Karpas-422 (cell line): ENCODE measurements around the gene ZNF846. TPM values are rescaled to one million over a fixed set of nuclear protein-coding genes. Genes with fewer than 3 reads are reported as not detected.
"Not testable (repeated sequence)": the region's sequence is repeated elsewhere in the genome, so short reads cannot be mapped to it uniquely, and the experiment has no call there.

Experiments used
- DNase-seq: peaks from one replicate; pipeline ENCODE4 v3.0.0-alpha.2; 2015
- H2AFZ ChIP-seq: fragments of 200-600 bp; sonication (generic); 2 replicates; pipeline ENCODE4 v1.6.1; 2014; ENCODE audit warnings: antibody characterized with exemption, low read length, mixed read lengths
- H3K27ac ChIP-seq: fragments of 200-600 bp; sonication (generic); 2 replicates; pipeline ENCODE4 v1.5.1; 2014; ENCODE audit warnings: mild to moderate bottlenecking, low read length, moderate library complexity
- H3K27me3 ChIP-seq: fragments of 200-600 bp; sonication (generic); 2 replicates; pipeline ENCODE4 v1.6.1; 2014; ENCODE audit warnings: low read length, mixed read lengths
- H3K36me3 ChIP-seq: fragments of 200-600 bp; sonication (generic); 2 replicates; pipeline ENCODE4 v1.6.1; 2014; ENCODE audit warnings: low read length, mixed read lengths; ENCODE audit not compliant: insufficient read depth
- H3K4me1 ChIP-seq: fragments of 200-600 bp; sonication (generic); 2 replicates; pipeline ENCODE4 v1.6.1; 2014; ENCODE audit warnings: mild to moderate bottlenecking, low read length, mixed read lengths
- H3K4me2 ChIP-seq: fragments of 200-600 bp; sonication (generic); 2 replicates; pipeline ENCODE4 v1.6.1; 2014; ENCODE audit warnings: low read length, low read depth, mild to moderate bottlenecking; ENCODE audit not compliant: poor library complexity, severe bottlenecking
- H3K4me3 ChIP-seq: fragments of 200-600 bp; sonication (generic); 2 replicates; pipeline ENCODE4 v1.5.1; 2014; ENCODE audit warnings: mild to moderate bottlenecking, antibody characterized with exemption, low read length, mixed read lengths
- H3K79me2 ChIP-seq: fragments of 200-600 bp; sonication (generic); 2 replicates; pipeline ENCODE4 v1.6.1; 2014; ENCODE audit warnings: mild to moderate bottlenecking, low read length, mixed read lengths
- H3K9ac ChIP-seq: fragments of 200-600 bp; sonication (generic); 2 replicates; pipeline ENCODE4 v1.6.0; 2014; ENCODE audit warnings: low read length
- H3K9me2 ChIP-seq: fragments of 200-600 bp; sonication (generic), shearing (Covaris generic); replicated peaks from 2 replicates; pipeline ENCODE4 v1.6.0; 2014; ENCODE audit warnings: mild to moderate bottlenecking, low read length, moderate library complexity; ENCODE audit not compliant: insufficient read depth
- H3K9me3 ChIP-seq: fragments of 300-700, 200-600 bp; sonication (generic); 2 replicates; pipeline ENCODE4 v1.6.1; 2014; ENCODE audit warnings: low read length, mixed read lengths
- H4K20me1 ChIP-seq: fragments of 200-600 bp; sonication (generic); 2 replicates; pipeline ENCODE4 v1.6.1; 2014; ENCODE audit warnings: mild to moderate bottlenecking, antibody characterized with exemption, low read length, low read depth; ENCODE audit not compliant: insufficient read depth
- total RNA-seq: library from RNA; depleted of rRNA; stranded (reverse); fragments of >200 nt; shearing (Covaris generic); gene quantifications from 2 replicates; pipeline ENCODE4 v1.2.3, GENCODE V29; 2014; ENCODE audit warnings: low replicate concordance

The ZNF846 gene
- total RNA-seq, 1 experiment from 2014 or later: 10.4 TPM

DNA sequence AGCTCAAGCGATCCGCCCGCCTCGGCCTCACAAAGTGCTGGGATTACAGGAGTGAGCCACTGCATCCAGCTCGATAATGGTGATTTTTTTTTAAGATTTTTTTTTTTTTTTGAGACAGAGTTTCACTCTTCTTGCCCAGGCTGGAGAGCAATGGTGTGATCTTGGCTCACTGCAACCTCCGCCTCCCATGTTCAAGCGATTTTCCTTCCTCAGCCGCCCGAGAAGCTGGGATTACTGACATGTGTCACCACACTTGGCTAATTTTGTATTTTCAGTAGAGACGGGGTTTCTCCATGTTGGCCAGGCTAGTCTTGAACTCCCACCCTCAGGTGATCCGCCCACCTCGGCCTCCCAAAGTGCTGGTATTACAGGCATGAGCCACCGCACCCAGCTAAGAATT lies 20.1 kb upstream of the ZNF846 start:
- H2AFZ ChIP-seq, H3K27me3 ChIP-seq, DNase-seq, H4K20me1 ChIP-seq, H3K27ac ChIP-seq, H3K4me3 ChIP-seq, H3K9me2 ChIP-seq, H3K9ac ChIP-seq, H3K79me2 ChIP-seq, H3K4me2 ChIP-seq, H3K9me3 ChIP-seq, H3K36me3 ChIP-seq: not testable (repeated sequence)
- peaks cover 36% of the 10 kb centered on the region for H3K4me1 ChIP-seq

DNA sequence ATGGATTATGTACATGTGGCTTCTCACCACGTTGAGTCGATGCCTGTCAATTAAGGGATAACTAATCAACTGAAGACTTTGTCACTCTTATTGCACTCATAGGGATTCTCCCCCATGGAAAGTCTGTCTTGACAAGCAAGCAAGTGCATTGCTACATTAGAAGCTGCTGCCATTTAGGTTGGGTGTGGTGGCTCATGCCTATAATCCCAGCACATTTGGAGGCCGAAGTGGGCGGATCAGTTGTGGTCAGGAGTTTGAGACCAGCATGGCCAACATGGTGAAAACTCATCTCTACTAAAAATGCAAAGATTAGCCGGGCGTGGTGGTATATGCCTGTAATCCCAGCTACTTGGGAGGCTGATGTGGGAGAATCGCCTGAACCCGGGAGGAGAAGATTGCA lies 18.3 kb upstream of the ZNF846 start:
- Histone ChIP-seq H3K9ac (peak overlapping the region; percentile 54), H3K79me2 (peaks cover 5% of the 10 kb centered on the region; the same call in 1 of the 2 replicates), H3K27ac (peak overlapping the region; percentile 86; the same call in 1 of the 2 replicates), H4K20me1 (no peaks in the 10 kb centered on the region), H2AFZ (no peak overlapping the region), H3K4me2 (peak overlapping the region; percentile 75), H3K4me3 (peak overlapping the region; percentile 51; the same call in 1 of the 2 replicates), H3K9me2 (no peaks in the 10 kb centered on the region), H3K27me3 (no peaks in the 10 kb centered on the region), H3K4me1 (peaks cover 27% of the 10 kb centered on the region), H3K36me3 (no peaks in the 10 kb centered on the region), H3K9me3 (no peaks in the 10 kb centered on the region)
- no peak for DNase-seq

DNA sequence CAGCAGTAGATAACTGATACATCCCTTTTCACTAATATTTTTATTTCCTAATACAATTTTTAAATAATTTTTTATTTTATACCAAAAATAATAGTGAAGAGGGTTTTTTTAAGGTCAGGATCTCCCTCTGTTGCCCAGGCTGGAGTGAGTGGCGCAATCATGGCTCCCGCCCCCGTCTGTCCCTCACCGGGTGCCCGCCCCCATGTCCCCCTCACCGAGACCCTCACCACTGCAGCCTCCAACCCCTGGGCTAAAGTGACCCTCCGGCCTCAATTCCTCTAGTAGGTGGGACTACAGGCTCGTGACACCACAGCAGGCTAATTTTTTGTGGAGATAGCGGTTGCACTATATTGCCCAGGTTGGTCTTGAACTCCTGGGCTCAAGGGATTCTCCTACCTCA lies 17.8 kb upstream of the ZNF846 start:
- Histone ChIP-seq H2AFZ (no peak overlapping the region), H4K20me1 (no peaks in the 10 kb centered on the region), H3K4me3 (peak overlapping the region; percentile 51; the same call in 1 of the 2 replicates), H3K4me1 (peaks cover 27% of the 10 kb centered on the region), H3K36me3 (no peaks in the 10 kb centered on the region), H3K27me3 (no peaks in the 10 kb centered on the region), H3K9ac (peak overlapping the region; percentile 71), H3K9me2 (no peaks in the 10 kb centered on the region), H3K27ac (peak overlapping the region; percentile 86), H3K4me2 (peak overlapping the region; percentile 75), H3K79me2 (peaks cover 5% of the 10 kb centered on the region; the same call in 1 of the 2 replicates), H3K9me3 (no peaks in the 10 kb centered on the region)
- DNase-seq: no peak

DNA sequence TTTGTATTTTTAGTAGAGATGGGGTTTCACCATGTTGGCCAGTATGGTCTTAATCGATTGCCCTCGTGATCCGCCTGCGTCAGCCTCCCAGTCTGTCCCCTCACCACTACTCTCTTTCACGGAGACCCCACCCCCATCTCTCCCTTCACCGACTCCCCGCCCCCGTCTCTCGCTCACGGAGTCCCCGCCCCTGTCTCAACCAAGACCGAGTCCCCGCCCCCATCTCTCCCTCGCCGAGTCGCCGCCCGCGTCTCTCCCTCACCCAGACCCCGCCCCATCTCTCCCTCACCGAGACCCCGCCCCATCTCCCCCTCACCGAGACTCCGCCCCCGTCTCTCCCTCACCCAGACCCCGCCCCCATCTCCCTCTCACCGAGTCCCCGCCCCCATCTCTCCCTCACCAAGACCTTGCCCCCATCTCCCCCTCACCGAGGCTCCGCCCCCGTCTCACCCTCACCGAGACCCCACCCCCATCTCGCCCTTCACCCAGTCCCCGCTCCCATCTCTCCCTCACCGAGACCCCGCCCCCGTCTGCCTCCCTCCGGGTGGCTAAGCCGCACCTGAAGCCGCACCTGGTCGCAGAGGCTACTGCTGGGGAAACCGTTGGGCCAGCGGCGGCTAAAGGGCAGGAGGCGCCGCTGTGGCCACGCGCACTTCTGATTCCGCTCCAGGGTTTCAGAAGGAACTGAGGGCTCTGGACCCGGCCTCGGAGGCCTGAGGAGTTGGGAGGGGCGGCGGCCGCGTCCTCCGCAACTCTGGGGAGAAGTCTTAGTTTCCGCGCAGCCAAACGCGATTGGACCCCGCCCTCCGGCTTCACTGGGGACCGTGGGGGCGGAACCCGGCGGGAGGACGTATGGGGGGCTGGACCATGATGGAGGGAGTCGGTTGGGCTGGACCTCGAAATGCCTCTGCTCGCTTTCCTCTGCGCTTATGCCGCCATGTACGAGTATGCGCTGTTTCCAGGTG lies 17.1 kb upstream of the ZNF846 start:
- H3K9me3 ChIP-seq: no peaks in the 10 kb centered on the region
- DNase-seq: peak; percentile 98
- peak overlapping the region; percentile 86 for H3K27ac ChIP-seq
- H3K9me2 ChIP-seq: no peaks in the 10 kb centered on the region
- H3K27me3 ChIP-seq: no peaks in the 10 kb centered on the region
- H3K4me1 ChIP-seq: peaks cover 21% of the 10 kb centered on the region
- H4K20me1 ChIP-seq: no peaks in the 10 kb centered on the region
- peaks cover 5% of the 10 kb centered on the region; the same call in 1 of the 2 replicates for H3K79me2 ChIP-seq
- H3K4me3 ChIP-seq: peak overlapping the region; percentile 73
- no peaks in the 10 kb centered on the region for H3K36me3 ChIP-seq
- peak overlapping the region; percentile 75 for H3K4me2 ChIP-seq
- H3K9ac ChIP-seq: peak overlapping the region; percentile 72
- H2AFZ ChIP-seq: peak overlapping the region; percentile 77; the same call in 1 of the 2 replicates

DNA sequence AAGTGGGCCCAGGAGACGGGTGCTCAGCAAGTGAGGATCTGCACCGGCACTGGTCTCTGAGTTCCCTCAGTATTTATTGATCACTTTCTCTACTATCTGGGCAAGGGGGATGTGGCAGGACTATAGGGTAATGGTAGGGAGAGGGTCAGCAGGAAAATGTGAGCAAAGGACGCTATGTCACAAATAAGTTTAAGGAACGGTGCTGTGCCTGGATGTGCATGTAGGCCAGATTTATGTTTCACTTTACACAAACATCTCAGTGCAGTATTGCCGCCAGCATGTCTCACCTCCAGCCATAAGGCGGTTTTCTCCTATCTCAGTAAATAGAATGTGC lies 15.6 kb upstream of the ZNF846 start:
- Histone ChIP-seq H3K4me3 (peak overlapping the region; percentile 70; the same call in 1 of the 2 replicates), H3K9ac (peak overlapping the region; percentile 72), H3K4me1 (peaks cover 17% of the 10 kb centered on the region), H3K4me2 (peak overlapping the region; percentile 73)
- DNase-seq, H3K9me3 ChIP-seq, H3K9me2 ChIP-seq, H3K79me2 ChIP-seq, H4K20me1 ChIP-seq, H3K27me3 ChIP-seq, H3K36me3 ChIP-seq, H2AFZ ChIP-seq, H3K27ac ChIP-seq: not testable (repeated sequence)

DNA sequence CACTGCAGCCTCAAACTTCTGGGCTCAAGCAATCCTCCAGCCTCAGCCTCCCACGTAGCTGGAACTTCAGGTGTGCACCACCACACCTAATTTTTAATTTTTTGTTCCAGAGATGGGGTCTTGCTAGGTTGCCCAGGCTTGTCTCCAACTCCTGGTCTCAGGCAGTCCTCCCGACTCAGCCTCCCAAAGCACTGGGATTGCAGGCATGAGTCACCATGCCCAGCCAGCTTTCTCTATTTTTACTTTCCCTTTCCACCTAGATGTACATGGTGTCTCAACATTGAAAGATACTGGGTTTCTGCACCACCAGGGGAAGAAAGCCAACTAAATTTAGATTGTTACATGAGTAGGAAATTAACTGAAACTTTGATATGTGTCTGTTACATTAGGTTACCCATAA lies 13.8 kb upstream of the ZNF846 start:
- peaks cover 17% of the 10 kb centered on the region for H3K4me1 ChIP-seq

DNA sequence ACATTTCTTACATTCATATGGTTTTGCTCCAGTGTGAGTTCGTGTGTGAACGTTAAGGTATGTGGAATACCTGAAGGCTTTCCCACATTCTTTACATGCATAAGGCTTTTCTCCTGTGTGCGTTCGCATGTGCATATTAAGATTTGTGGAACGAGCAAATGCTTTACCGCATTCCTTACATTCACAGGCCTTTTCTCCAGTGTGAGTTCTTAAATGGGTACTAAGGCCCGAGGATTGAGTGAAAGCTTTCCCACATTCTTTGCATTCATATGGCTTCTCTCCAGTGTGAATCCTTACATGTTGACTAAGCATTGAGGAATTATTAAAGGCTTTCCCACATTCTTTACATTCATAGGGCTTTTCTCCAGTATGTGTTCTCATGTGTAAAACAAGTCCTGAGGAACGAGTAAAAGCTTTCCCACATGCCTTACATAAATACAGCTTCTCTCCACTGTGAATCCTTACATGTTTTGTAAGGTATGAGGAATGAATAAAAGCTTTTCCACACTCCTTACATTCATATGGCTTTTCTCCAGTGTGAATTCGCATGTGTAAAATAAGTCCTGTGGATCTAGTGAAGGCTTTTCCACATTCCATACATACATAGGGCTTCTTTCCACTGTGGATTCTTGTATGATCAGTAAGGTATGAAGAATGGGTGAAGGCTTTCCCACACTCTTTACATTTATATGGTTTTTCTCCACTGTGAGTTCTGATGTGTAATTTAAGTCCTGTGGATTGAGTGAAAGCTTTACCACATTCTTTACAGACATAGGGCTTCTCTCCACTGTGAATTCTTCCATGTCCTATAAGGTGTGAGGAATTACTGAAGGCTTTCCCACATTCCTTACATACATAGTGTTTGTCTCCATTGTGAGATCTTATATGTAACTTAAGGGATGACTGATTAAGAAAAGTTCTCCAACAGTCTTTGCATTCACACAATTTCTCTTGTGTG lies 10.7 kb downstream of the ZNF846 start:
- H3K4me2 ChIP-seq: no peak overlapping the region
- no peaks in the 10 kb centered on the region for H4K20me1 ChIP-seq
- DNase-seq: no peak
- no peak overlapping the region for H3K9ac ChIP-seq
- H3K4me3 ChIP-seq: no peak overlapping the region
- peaks cover 42% of the 10 kb centered on the region for H3K36me3 ChIP-seq
- H3K79me2 ChIP-seq: no peaks in the 10 kb centered on the region
- H3K9me3 ChIP-seq: peaks cover 21% of the 10 kb centered on the region
- H3K9me2 ChIP-seq: no peaks in the 10 kb centered on the region
- no peak overlapping the region for H2AFZ ChIP-seq
- H3K4me1 ChIP-seq: no peaks in the 10 kb centered on the region
- H3K27me3 ChIP-seq: no peaks in the 10 kb centered on the region
- H3K27ac ChIP-seq: no peak overlapping the region

More for the DNA sequence above, 13.8 kb upstream of the ZNF846 start:
- peaks cover 5% of the 10 kb centered on the region; the same call in 1 of the 2 replicates for H3K79me2 ChIP-seq
- no peak for DNase-seq
- no peak overlapping the region for H3K4me2 ChIP-seq
- H3K9ac ChIP-seq: no peak overlapping the region
- no peaks in the 10 kb centered on the region for H3K27me3 ChIP-seq
- H4K20me1 ChIP-seq: no peaks in the 10 kb centered on the region
- no peaks in the 10 kb centered on the region for H3K9me3 ChIP-seq
- no peak overlapping the region for H3K4me3 ChIP-seq
- no peaks in the 10 kb centered on the region for H3K36me3 ChIP-seq
- H3K27ac ChIP-seq: no peak overlapping the region
- H2AFZ ChIP-seq: no peak overlapping the region
- no peaks in the 10 kb centered on the region for H3K9me2 ChIP-seq
